T-helper 17 cell (primary cell): Measurements from ENCODE around the gene SLC11A2. TPM values are rescaled to one million over a fixed set of nuclear protein-coding genes. Genes with fewer than 3 reads are reported as not detected.

Experiments
- ATAC-seq: fragments of 150-1000 bp; cut with Tn5 transposase; 2 replicates; pipeline ENCODE4 v1.10.0; 2021; ENCODE audit warnings: mild to moderate bottlenecking, moderate library complexity
- DNase-seq, 3 donors: peaks; one replicate each; pipeline versions ENCODE4 v3.0.0 to v3.0.0-alpha.2; 2020 to 2021
- H3K9me3 ChIP-seq: one replicate; pipeline ENCODE4 v1.7.0; 2013; ENCODE audit warnings: low read length, mild to moderate bottlenecking; ENCODE audit not compliant: control insufficient read depth, poor library complexity, severe bottlenecking
- H3K27ac Mint-ChIP-seq: one replicate; pipeline ENCODE4 v1.8.0; 2022; ENCODE audit warnings: mild to moderate bottlenecking, moderate library complexity, mixed read lengths
- H3K27me3 Mint-ChIP-seq: one replicate; pipeline ENCODE4 v1.8.0; 2022; ENCODE audit warnings: mixed read lengths
- H3K36me3 Mint-ChIP-seq: one replicate; pipeline ENCODE4 v1.8.0; 2022; ENCODE audit warnings: low read depth, mixed read lengths
- H3K4me1 Mint-ChIP-seq: one replicate; pipeline ENCODE4 v1.8.0; 2022; ENCODE audit warnings: mild to moderate bottlenecking, mixed read lengths
- H3K4me3 Mint-ChIP-seq: one replicate; pipeline ENCODE4 v1.8.0; 2022; ENCODE audit warnings: mild to moderate bottlenecking, moderate library complexity, mixed read lengths
- total RNA-seq, 4 donors: library from RNA in 2 of 4; stranded (reverse) in 2 of 4; gene quantifications; one replicate each; pipeline ENCODE4 v1.2.3 and lab custom pipeline; 2022 to 2026

Gene SLC11A2
- total RNA-seq, 2 donors from 2014 or later = 47.6 to 51.5 TPM

GRCh38 chr12:51001799-51002198, 24.4 kb downstream of the SLC11A2 start:
- DNase-seq = no peak
- Mint-ChIP-seq H3K27me3 (no peaks in the 10 kb centered on the region), H3K27ac (no peak overlapping the region), H3K36me3 (peaks cover 8% of the 10 kb centered on the region), H3K4me3 (no peak overlapping the region), H3K4me1 (no peaks in the 10 kb centered on the region)
- no peaks in the 10 kb centered on the region for H3K9me3 ChIP-seq
- no peak for ATAC-seq

GRCh38 chr12:51000245-51000644, 25.9 kb downstream of the SLC11A2 start:
- H3K27me3 Mint-ChIP-seq = no peaks in the 10 kb centered on the region
- DNase-seq (no peak), ATAC-seq (no peak)
- no peaks in the 10 kb centered on the region for H3K4me1 Mint-ChIP-seq
- no peaks in the 10 kb centered on the region for H3K9me3 ChIP-seq
- no peak overlapping the region for H3K4me3 Mint-ChIP-seq
- no peak overlapping the region for H3K27ac Mint-ChIP-seq
- H3K36me3 Mint-ChIP-seq = peaks cover 6% of the 10 kb centered on the region

GRCh38 chr12:50999093-50999492, 27.1 kb downstream of the SLC11A2 start:
- Mint-ChIP-seq H3K4me3 (no peak overlapping the region), H3K4me1 (no peaks in the 10 kb centered on the region), H3K36me3 (peaks cover 6% of the 10 kb centered on the region), H3K27ac (no peak overlapping the region), H3K27me3 (no peaks in the 10 kb centered on the region)
- DNase-seq (no peak), ATAC-seq (no peak)
- no peaks in the 10 kb centered on the region for H3K9me3 ChIP-seq

GRCh38 chr12:50992819-50993218, 33.4 kb downstream of the SLC11A2 start:
- Mint-ChIP-seq H3K36me3 (peaks cover 8% of the 10 kb centered on the region), H3K27me3 (no peaks in the 10 kb centered on the region), H3K4me1 (peaks cover 5% of the 10 kb centered on the region), H3K27ac (no peak overlapping the region), H3K4me3 (no peak overlapping the region)
- DNase-seq (no peak), ATAC-seq (no peak)
- no peaks in the 10 kb centered on the region for H3K9me3 ChIP-seq

- no peaks in the 10 kb centered on the region for H3K9me3 ChIP-seq
- no peak overlapping the region for H3K4me3 Mint-ChIP-seq
- ATAC-seq = no peak
- DNase-seq = no peak
- H3K4me1 Mint-ChIP-seq = peaks cover 7% of the 10 kb centered on the region
- H3K36me3 Mint-ChIP-seq = peaks cover 8% of the 10 kb centered on the region
- no peaks in the 10 kb centered on the region for H3K27me3 Mint-ChIP-seq
- H3K27ac Mint-ChIP-seq = no peak overlapping the region
Measured at GRCh38 chr12:50991291-50991690, 34.9 kb downstream of the SLC11A2 start.

GRCh38 chr12:50990791-50991190, 35.4 kb downstream of the SLC11A2 start:
- no peak overlapping the region for H3K4me3 Mint-ChIP-seq
- peaks cover 7% of the 10 kb centered on the region for H3K4me1 Mint-ChIP-seq
- H3K9me3 ChIP-seq = no peaks in the 10 kb centered on the region
- H3K36me3 Mint-ChIP-seq = peaks cover 8% of the 10 kb centered on the region
- no peak overlapping the region for H3K27ac Mint-ChIP-seq
- no peak for DNase-seq
- ATAC-seq = no peak
- no peaks in the 10 kb centered on the region for H3K27me3 Mint-ChIP-seq

GRCh38 chr12:50990147-50990727, 35.9 kb downstream of the SLC11A2 start:
- Mint-ChIP-seq H3K36me3 (peaks cover 8% of the 10 kb centered on the region), H3K27me3 (no peaks in the 10 kb centered on the region), H3K4me3 (no peak overlapping the region), H3K4me1 (peaks cover 7% of the 10 kb centered on the region), H3K27ac (no peak overlapping the region)
- H3K9me3 ChIP-seq = no peaks in the 10 kb centered on the region
- DNase-seq (no peak), ATAC-seq (no peak)

- H3K4me3 Mint-ChIP-seq = no peak overlapping the region
Measured at GRCh38 chr12:50988871-50989270, 37.3 kb downstream of the SLC11A2 start.

GRCh38 chr12:50988051-50988450, 38.1 kb downstream of the SLC11A2 start:
- Mint-ChIP-seq H3K4me3 (no peak overlapping the region), H3K4me1 (peaks cover 7% of the 10 kb centered on the region), H3K27ac (no peak overlapping the region), H3K27me3 (no peaks in the 10 kb centered on the region), H3K36me3 (peaks cover 8% of the 10 kb centered on the region)
- DNase-seq = no peak
- ATAC-seq = no peak
- H3K9me3 ChIP-seq = no peaks in the 10 kb centered on the region

More at GRCh38 chr12:50988871-50989270, 37.3 kb downstream of the SLC11A2 start:
- DNase-seq = no peak
- Mint-ChIP-seq H3K36me3 (peaks cover 8% of the 10 kb centered on the region), H3K27me3 (no peaks in the 10 kb centered on the region), H3K4me1 (peaks cover 7% of the 10 kb centered on the region), H3K27ac (no peak overlapping the region)
- H3K9me3 ChIP-seq = no peaks in the 10 kb centered on the region
- no peak for ATAC-seq

- Mint-ChIP-seq H3K4me3 (no peak overlapping the region), H3K27me3 (no peaks in the 10 kb centered on the region), H3K36me3 (peaks cover 7% of the 10 kb centered on the region), H3K4me1 (peaks cover 7% of the 10 kb centered on the region), H3K27ac (no peak overlapping the region)
- H3K9me3 ChIP-seq = no peaks in the 10 kb centered on the region
- no peak for DNase-seq
- peak; percentile 54 for ATAC-seq
Measured at GRCh38 chr12:50986966-50987737, 39.0 kb downstream of the SLC11A2 start.

- Mint-ChIP-seq H3K36me3 (peaks cover 3% of the 10 kb centered on the region), H3K4me1 (peaks cover 4% of the 10 kb centered on the region), H3K4me3 (no peak overlapping the region), H3K27me3 (no peaks in the 10 kb centered on the region), H3K27ac (no peak overlapping the region)
- H3K9me3 ChIP-seq = no peaks in the 10 kb centered on the region
- no peak for ATAC-seq
- DNase-seq = no peak
Measured at GRCh38 chr12:50985322-50985721, 40.9 kb downstream of the SLC11A2 start.

- Mint-ChIP-seq H3K36me3 (peaks cover 3% of the 10 kb centered on the region), H3K4me3 (no peak overlapping the region), H3K27me3 (no peaks in the 10 kb centered on the region), H3K27ac (no peak overlapping the region), H3K4me1 (peaks cover 6% of the 10 kb centered on the region)
- DNase-seq = no peak
- H3K9me3 ChIP-seq = no peaks in the 10 kb centered on the region
- no peak for ATAC-seq
Measured at GRCh38 chr12:50984586-50985298, 41.4 kb downstream of the SLC11A2 start.

GRCh38 chr12:50981319-50982239, 44.6 kb downstream of the SLC11A2 start:
- Mint-ChIP-seq H3K4me1 (peaks cover 11% of the 10 kb centered on the region), H3K27me3 (no peaks in the 10 kb centered on the region), H3K4me3 (no peak overlapping the region), H3K27ac (no peak overlapping the region), H3K36me3 (peaks cover 3% of the 10 kb centered on the region)
- no peaks in the 10 kb centered on the region for H3K9me3 ChIP-seq
- no peak for DNase-seq
- ATAC-seq = no peak
